ENCODE results near the gene FAM107B. TPM values are rescaled to one million over a fixed set of nuclear protein-coding genes. Genes with fewer than 3 reads are reported as not detected.

Gene FAM107B
- total and polyA plus RNA-seq, 2 of the 13 experiments (the other 11 are each of a cell fraction or from before 2014, with no cell fraction given): 15.7 to 24.8 TPM

DNA sequence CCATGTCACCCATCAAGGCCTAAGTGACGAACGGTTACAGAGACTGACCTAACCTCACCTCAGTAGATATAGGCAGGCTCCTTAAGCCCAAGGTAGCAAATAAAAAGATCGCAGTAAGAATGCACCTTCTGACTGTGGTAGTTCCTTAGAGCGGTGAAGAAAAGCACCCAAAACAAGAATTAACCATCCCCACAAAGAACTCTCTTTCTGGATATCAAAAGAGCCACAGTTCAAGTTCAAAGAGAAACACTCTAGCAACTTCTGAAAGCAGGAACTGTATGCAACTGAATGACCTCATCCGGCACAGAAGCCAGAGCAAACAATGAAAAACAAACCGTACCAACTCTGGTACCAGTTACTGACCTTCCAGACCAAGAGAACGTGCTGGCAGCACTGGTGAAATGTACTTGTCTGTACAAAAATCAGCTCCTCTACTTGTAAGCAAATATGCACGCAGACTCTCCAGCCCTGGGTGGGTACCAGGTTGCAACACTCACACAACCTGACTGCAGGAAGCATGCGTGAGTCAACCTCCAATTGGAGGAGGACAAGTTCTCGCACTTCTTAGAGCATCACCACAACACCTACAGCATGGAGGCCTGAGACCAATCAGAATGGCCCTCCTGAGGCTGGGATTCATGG lies 202.7 kb downstream of the FAM107B start (continued):
- no peak for TF ChIP-seq ZNF773 (CRISPR knock-in tag; IDR thresholded peaks at IDR 0.05; ENCODE audit: borderline replicate concordance)
- TF ChIP-seq SALL1 (CRISPR knock-in tag; IDR thresholded peaks at IDR 0.05): peak; percentile 80
- no peak for TF ChIP-seq HIVEP1 (CRISPR knock-in tag; IDR thresholded peaks at IDR 0.05)
- TF ChIP-seq ZFX (CRISPR knock-in tag; IDR thresholded peaks at IDR 0.05; ENCODE audit: low read depth): no peak
- TF ChIP-seq IKZF1 (IDR thresholded peaks at IDR 0.05): no peak
- TF ChIP-seq ZNF747 (CRISPR knock-in tag; IDR thresholded peaks at IDR 0.05; ENCODE audit: borderline replicate concordance): no peak
- no peak for TF ChIP-seq ZMYM2 (CRISPR knock-in tag; IDR thresholded peaks at IDR 0.05)
- no peak for TF ChIP-seq ZNF180 (CRISPR knock-in tag; IDR thresholded peaks at IDR 0.05; ENCODE audit: borderline replicate concordance, low read depth)
- 0 out of 2 replicates have a peak, but pooled peaks have one; percentile 48 for TF ChIP-seq ZNF317 (CRISPR knock-in tag; IDR thresholded peaks at IDR 0.05)
- no peak for TF ChIP-seq ZNF354B (CRISPR knock-in tag; IDR thresholded peaks at IDR 0.05)
- TF ChIP-seq SOX13 (IDR thresholded peaks at IDR 0.05): 0 out of 2 replicates have a peak, but pooled peaks have one; percentile 52
- TF ChIP-seq SOX13 (CRISPR knock-in tag; conservative IDR thresholded peaks at IDR 0.05 in 1 of 2, IDR thresholded peaks at IDR 0.05 in 1 of 2): peak in 1 of 2 experiments; percentile 87; a peak in 2 of 4 replicates
- peak; percentile 42; the same call in 1 of the 2 replicates for TF ChIP-seq ZBTB33 (CRISPR knock-in tag; IDR thresholded peaks at IDR 0.05)
- no peak for TF ChIP-seq ZBTB7A (CRISPR knock-in tag; IDR thresholded peaks at IDR 0.05)
- no peak for TF ChIP-seq ZNF674 (CRISPR knock-in tag; IDR thresholded peaks at IDR 0.05; ENCODE audit: low read depth)
- TF ChIP-seq ARNT2 (CRISPR knock-in tag; IDR thresholded peaks at IDR 0.05; ENCODE audit: low read depth): no peak
- TF ChIP-seq ZKSCAN8 (CRISPR knock-in tag; IDR thresholded peaks at IDR 0.05; ENCODE audit: borderline replicate concordance): peak; percentile 81; the same call in 1 of the 2 replicates
- no peak for TF ChIP-seq MBNL3 (CRISPR knock-in tag; conservative IDR thresholded peaks at IDR 0.05)
- TF ChIP-seq ZNF570 (CRISPR knock-in tag; IDR thresholded peaks at IDR 0.05; ENCODE audit: borderline replicate concordance): no peak
- no peak for TF ChIP-seq SMAD1 (CRISPR knock-in tag; IDR thresholded peaks at IDR 0.05; ENCODE audit: borderline replicate concordance, low read depth)
- TF ChIP-seq AGO2 (optimal IDR thresholded peaks at IDR 0.05; ENCODE audit: low read depth, low read length): no peak
- no peak for TF ChIP-seq RNF2 (conservative IDR thresholded peaks at IDR 0.05; ENCODE audit: low read depth)
- no peak for TF ChIP-seq DPF2 (CRISPR knock-in tag; IDR thresholded peaks at IDR 0.05; ENCODE audit: borderline replicate concordance, low read depth)
- no peak for TF ChIP-seq NPAS2 (CRISPR knock-in tag; IDR thresholded peaks at IDR 0.05; ENCODE audit: borderline replicate concordance)
- no peak for TF ChIP-seq THAP9 (CRISPR knock-in tag; IDR thresholded peaks at IDR 0.05; ENCODE audit: borderline replicate concordance)
- TF ChIP-seq ZSCAN20 (CRISPR knock-in tag; IDR thresholded peaks at IDR 0.05; ENCODE audit: borderline replicate concordance): no peak
- no peak for TF ChIP-seq MAFK (conservative IDR thresholded peaks at IDR 0.05 in 1 of 2, IDR thresholded peaks at IDR 0.05 in 1 of 2; ENCODE audit: low read length in 2 of 2)
- peak; percentile 86 for TF ChIP-seq TCF7 (IDR thresholded peaks at IDR 0.05; ENCODE audit: low read depth)
